Liver (tissue), 3 donors: ENCODE data around the gene ASB1.

Experiments
- ATF3 ChIP-seq: IDR thresholded peaks from 2 replicates; pipeline ENCODE4 v1.6.1; 2016; ENCODE audit warnings: antibody characterized with exemption
- CTCF ChIP-seq: fragments of 150-350 bp; IDR thresholded peaks from 2 replicates; pipeline ENCODE4 v1.5.1; 2017; ENCODE audit warnings: improper control_type of control experiment, low read depth, low read length; ENCODE audit not compliant: missing input control
- EGR1 ChIP-seq, 2 donors: IDR thresholded peaks; 2 replicates each; pipeline ENCODE4 v1.6.1; 2016 to 2018; ENCODE audit warnings: antibody characterized with exemption in 2 of 2, low read depth in 2 of 2
- GABPA ChIP-seq, 2 donors: IDR thresholded peaks in 1 of 2; conservative IDR thresholded peaks in 1 of 2; 2 replicates each; pipeline ENCODE4 v1.6.1; 2016; ENCODE audit warnings: antibody characterized with exemption in 2 of 2, mild to moderate bottlenecking in 1 of 2, moderate library complexity in 1 of 2
- MAX ChIP-seq: IDR thresholded peaks from 2 replicates; pipeline ENCODE4 v1.6.1; 2016; ENCODE audit warnings: antibody characterized with exemption
- NR2F2 ChIP-seq: IDR thresholded peaks from 2 replicates; pipeline ENCODE4 v1.6.1; 2016; ENCODE audit warnings: antibody characterized with exemption
- REST ChIP-seq: IDR thresholded peaks from 2 replicates; pipeline ENCODE4 v1.6.1; 2016; ENCODE audit warnings: antibody characterized with exemption, mild to moderate bottlenecking
- SP1 ChIP-seq: IDR thresholded peaks from 2 replicates; pipeline ENCODE4 v1.6.1; 2018; ENCODE audit warnings: antibody characterized with exemption, mild to moderate bottlenecking
- TAF1 ChIP-seq: conservative IDR thresholded peaks from 2 replicates; pipeline ENCODE4 v1.6.1; 2016; ENCODE audit warnings: antibody characterized with exemption, mild to moderate bottlenecking
- YY1 ChIP-seq: IDR thresholded peaks from 2 replicates; pipeline ENCODE4 v1.6.1; 2016; ENCODE audit warnings: antibody characterized with exemption, mild to moderate bottlenecking
- ZBTB33 ChIP-seq: IDR thresholded peaks from 2 replicates; pipeline ENCODE4 v1.6.1; 2016; ENCODE audit warnings: antibody characterized with exemption
- donor health status: healthy.
- donor health status: healthy.

- no peak for TF ChIP-seq CTCF
- no peak for TF ChIP-seq SP1
- no peak for TF ChIP-seq MAX
- no peak for TF ChIP-seq NR2F2
- no peak for TF ChIP-seq ATF3
- TF ChIP-seq ZBTB33: no peak
- no peak for TF ChIP-seq REST
- TF ChIP-seq YY1: no peak
- no peak for TF ChIP-seq EGR1 (IDR thresholded peaks at IDR 0.05; ENCODE audit: low read depth in 2 of 2)
- TF ChIP-seq GABPA (IDR thresholded peaks at IDR 0.05 in 1 of 2, conservative IDR thresholded peaks at IDR 0.05 in 1 of 2): no peak
- TF ChIP-seq TAF1: no peak
Observed at GRCh38 chr2:238406998-238407285, 19.8 kb upstream of the ASB1 start.
